ENCODE results near the gene JAM2. TPM values are rescaled to one million over a fixed set of nuclear protein-coding genes. Genes with fewer than 3 reads are reported as not detected.
"Not testable (repeated sequence)": the region's sequence is repeated elsewhere in the genome, so short reads cannot be mapped to it uniquely, and the experiment has no call there.

Gene JAM2
- total RNA-seq, 5 donors from 2014 or later (not counting 1 experiment from before 2014, with no cell fraction given) = 0.43 to 0.99 TPM; not detected in 3

- H3K36me3 ChIP-seq (ENCODE audit: control insufficient read depth in 2 of 2, extremely low read depth in 1 of 2, insufficient read depth in 1 of 2, low read length in 1 of 2) = no peaks in the 10 kb centered on the region
- Mint-ChIP-seq H3K36me3 (no peaks in the 10 kb centered on the region), H3K9me3 (no peaks in the 10 kb centered on the region), H3K27ac (no peak overlapping the region), H3K4me3 (no peak overlapping the region), H3K27me3 (peaks cover 3 to 13% of the 10 kb centered on the region in 2 donors), H3K4me1 (no peaks in the 10 kb centered on the region)
- ChIA-PET POLR2A (no interaction called here), CTCF (no interaction called here)
- no peaks in the 10 kb centered on the region for H3K27me3 ChIP-seq (replicated peaks in 1 of 2; ENCODE audit: control insufficient read depth in 2 of 2, extremely low read depth in 1 of 2, insufficient read depth in 2 of 2, low read length in 1 of 2)
- ATAC-seq (replicated peaks in 1 of 4) (no peak), DNase-seq (no peak)
- no peak overlapping the region for H3K27ac ChIP-seq (ENCODE audit: low read length)
- H3K9me3 ChIP-seq = no peaks in the 10 kb centered on the region
- WGBS (ENCODE audit: insufficient coverage) = no CpG with 5 or more reads among the region's 9 CpGs
- H3K4me1 ChIP-seq (ENCODE audit: control insufficient read depth in 1 of 2, extremely low read depth in 1 of 2, insufficient read depth in 2 of 2, low read length in 2 of 2) = no peaks in the 10 kb centered on the region
- H3K4me3 ChIP-seq (ENCODE audit: control insufficient read depth in 1 of 2, extremely low read depth in 1 of 2, low read length in 1 of 2) = no peak overlapping the region
These were observed 49.5 kb downstream of the JAM2 start for GRCh38 chr21:25688275-25689155.

GRCh38 chr21:25689226-25689625 lies 50.2 kb downstream of the JAM2 start:
- Histone ChIP-seq H3K4me3 (ENCODE audit: control insufficient read depth in 1 of 2, extremely low read depth in 1 of 2, low read length in 1 of 2) (no peak overlapping the region), H3K27me3 (replicated peaks in 1 of 2; ENCODE audit: control insufficient read depth in 2 of 2, extremely low read depth in 1 of 2, insufficient read depth in 2 of 2, low read length in 1 of 2) (no peaks in the 10 kb centered on the region), H3K27ac (ENCODE audit: low read length) (no peak overlapping the region), H3K4me1 (ENCODE audit: control insufficient read depth in 1 of 2, extremely low read depth in 1 of 2, insufficient read depth in 2 of 2, low read length in 2 of 2) (no peaks in the 10 kb centered on the region), H3K36me3 (ENCODE audit: control insufficient read depth in 2 of 2, extremely low read depth in 1 of 2, insufficient read depth in 1 of 2, low read length in 1 of 2) (no peaks in the 10 kb centered on the region), H3K9me3 (no peaks in the 10 kb centered on the region)
- Mint-ChIP-seq H3K27me3 (peaks cover 3 to 10% of the 10 kb centered on the region in 2 donors), H3K4me1 (no peaks in the 10 kb centered on the region), H3K27ac (no peak overlapping the region), H3K4me3 (no peak overlapping the region), H3K36me3 (no peaks in the 10 kb centered on the region), H3K9me3 (no peaks in the 10 kb centered on the region)
- WGBS (ENCODE audit: insufficient coverage) = 100% methylated on average over 1 of the region's 1 CpG
- no peak for DNase-seq
- ChIA-PET POLR2A (no interaction called here), CTCF (no interaction called here)
- no peak for ATAC-seq (replicated peaks in 1 of 4)

GRCh38 chr21:25691976-25692375 lies 52.9 kb downstream of the JAM2 start:
- no peaks in the 10 kb centered on the region for H3K4me1 Mint-ChIP-seq
- POLR2A ChIA-PET = no interaction called here

GRCh38 chr21:25695461-25695860 lies 56.4 kb downstream of the JAM2 start:
- H3K4me1 Mint-ChIP-seq; H3K4me3 ChIP-seq (ENCODE audit: control insufficient read depth in 1 of 2, extremely low read depth in 1 of 2, low read length in 1 of 2); H3K4me3 Mint-ChIP-seq; H3K36me3 Mint-ChIP-seq; H3K9me3 ChIP-seq; ATAC-seq (replicated peaks in 1 of 4); H3K36me3 ChIP-seq (ENCODE audit: control insufficient read depth in 2 of 2, extremely low read depth in 1 of 2, insufficient read depth in 1 of 2, low read length in 1 of 2); H3K27ac ChIP-seq (ENCODE audit: low read length); H3K27me3 ChIP-seq (replicated peaks in 1 of 2; ENCODE audit: control insufficient read depth in 2 of 2, extremely low read depth in 1 of 2, insufficient read depth in 2 of 2, low read length in 1 of 2); POLR2A ChIA-PET; H3K9me3 Mint-ChIP-seq; DNase-seq; CTCF ChIA-PET; H3K27ac Mint-ChIP-seq; H3K4me1 ChIP-seq (ENCODE audit: control insufficient read depth in 1 of 2, extremely low read depth in 1 of 2, insufficient read depth in 2 of 2, low read length in 2 of 2); H3K27me3 Mint-ChIP-seq: not testable (repeated sequence)
- WGBS (ENCODE audit: insufficient coverage) = 89% methylated on average over 5 of the region's 36 CpGs

More at GRCh38 chr21:25691976-25692375, 52.9 kb downstream of the JAM2 start:
- H3K27ac ChIP-seq (ENCODE audit: low read length) = no peak overlapping the region
- no peaks in the 10 kb centered on the region for H3K36me3 ChIP-seq (ENCODE audit: control insufficient read depth in 2 of 2, extremely low read depth in 1 of 2, insufficient read depth in 1 of 2, low read length in 1 of 2)
- DNase-seq = no peak
- Mint-ChIP-seq H3K9me3 (no peaks in the 10 kb centered on the region), H3K27me3 (peaks cover 2 to 5% of the 10 kb centered on the region in 2 donors), H3K27ac (no peak overlapping the region), H3K36me3 (no peaks in the 10 kb centered on the region), H3K4me3 (no peak overlapping the region)
- H3K27me3 ChIP-seq (replicated peaks in 1 of 2; ENCODE audit: control insufficient read depth in 2 of 2, extremely low read depth in 1 of 2, insufficient read depth in 2 of 2, low read length in 1 of 2) = no peaks in the 10 kb centered on the region
- ATAC-seq (replicated peaks in 1 of 4) = no peak
- CTCF ChIA-PET = no interaction called here
- no peaks in the 10 kb centered on the region for H3K4me1 ChIP-seq (ENCODE audit: control insufficient read depth in 1 of 2, extremely low read depth in 1 of 2, insufficient read depth in 2 of 2, low read length in 2 of 2)
- no CpG with 5 or more reads among the region's 3 CpGs for WGBS (ENCODE audit: insufficient coverage)
- no peak overlapping the region for H3K4me3 ChIP-seq (ENCODE audit: control insufficient read depth in 1 of 2, extremely low read depth in 1 of 2, low read length in 1 of 2)
- no peaks in the 10 kb centered on the region for H3K9me3 ChIP-seq

- ChIA-PET CTCF (interaction anchor here in 1 of 2 donors (0.6 kb wide), 1 partner anchor 1656 kb away, joined by 5 read pairs; no protein-coding TSS in a partner anchor), POLR2A (no interaction called here)
- Histone ChIP-seq H3K36me3 (ENCODE audit: control insufficient read depth in 2 of 2, extremely low read depth in 1 of 2, insufficient read depth in 1 of 2, low read length in 1 of 2) (no peaks in the 10 kb centered on the region), H3K9me3 (no peaks in the 10 kb centered on the region), H3K27me3 (replicated peaks in 1 of 2; ENCODE audit: control insufficient read depth in 2 of 2, extremely low read depth in 1 of 2, insufficient read depth in 2 of 2, low read length in 1 of 2) (no peaks in the 10 kb centered on the region), H3K4me1 (ENCODE audit: control insufficient read depth in 1 of 2, extremely low read depth in 1 of 2, insufficient read depth in 2 of 2, low read length in 2 of 2) (no peaks in the 10 kb centered on the region), H3K27ac (ENCODE audit: low read length) (no peak overlapping the region), H3K4me3 (ENCODE audit: control insufficient read depth in 1 of 2, extremely low read depth in 1 of 2, low read length in 1 of 2) (no peak overlapping the region)
- no peaks in the 10 kb centered on the region for H3K36me3 Mint-ChIP-seq
- no peak for DNase-seq
- no peaks in the 10 kb centered on the region for H3K4me1 Mint-ChIP-seq
- H3K4me3 Mint-ChIP-seq = no peak overlapping the region
- WGBS (ENCODE audit: insufficient coverage) = 100% methylated on average over 1 of the region's 1 CpG
- peaks cover 0 to 1% of the 10 kb centered on the region in 2 donors for H3K27me3 Mint-ChIP-seq
- no peaks in the 10 kb centered on the region for H3K9me3 Mint-ChIP-seq
- no peak for ATAC-seq (replicated peaks in 1 of 4)
- H3K27ac Mint-ChIP-seq = no peak overlapping the region
These were observed 61.7 kb downstream of the JAM2 start for GRCh38 chr21:25700741-25701140.

GRCh38 chr21:25701529-25701928 lies 62.5 kb downstream of the JAM2 start:
- H3K9me3 ChIP-seq = no peaks in the 10 kb centered on the region
- H3K27me3 ChIP-seq (replicated peaks in 1 of 2; ENCODE audit: control insufficient read depth in 2 of 2, extremely low read depth in 1 of 2, insufficient read depth in 2 of 2, low read length in 1 of 2) = no peaks in the 10 kb centered on the region
- CTCF ChIA-PET = interaction anchor here (0.7 kb wide), 2 partner anchors 11 to 274 kb away, joined by 4 to 5 read pairs; no protein-coding TSS in a partner anchor
- Mint-ChIP-seq H3K27me3 (peaks cover 0 to 1% of the 10 kb centered on the region in 2 donors), H3K27ac (no peak overlapping the region), H3K4me1 (no peaks in the 10 kb centered on the region), H3K36me3 (no peaks in the 10 kb centered on the region), H3K4me3 (no peak overlapping the region), H3K9me3 (no peaks in the 10 kb centered on the region)
- no peak overlapping the region for H3K27ac ChIP-seq (ENCODE audit: low read length)
- no peaks in the 10 kb centered on the region for H3K4me1 ChIP-seq (ENCODE audit: control insufficient read depth in 1 of 2, extremely low read depth in 1 of 2, insufficient read depth in 2 of 2, low read length in 2 of 2)
- H3K4me3 ChIP-seq (ENCODE audit: control insufficient read depth in 1 of 2, extremely low read depth in 1 of 2, low read length in 1 of 2) = no peak overlapping the region
- H3K36me3 ChIP-seq (ENCODE audit: control insufficient read depth in 2 of 2, extremely low read depth in 1 of 2, insufficient read depth in 1 of 2, low read length in 1 of 2) = no peaks in the 10 kb centered on the region
- no CpG with 5 or more reads among the region's 4 CpGs for WGBS (ENCODE audit: insufficient coverage)
- no peak for ATAC-seq (replicated peaks in 1 of 4)
- POLR2A ChIA-PET = interaction anchor here (0.5 to 0.6 kb wide), 2 partner anchors 74 to 231 kb away, joined by 3 to 4 read pairs; no protein-coding TSS in a partner anchor
- no peak for DNase-seq
